GM18499 (cell line): ENCODE results near the gene VCP.

Source experiments
- ATAC-seq: cut with Tn5 transposase; IDR thresholded peaks from one replicate; pipeline ENCODE4 v1.9.1; 2021; ENCODE audit warnings: moderate number of reproducible peaks; ENCODE audit not compliant: insufficient read depth, unreplicated experiment

Gene VCP

DNA sequence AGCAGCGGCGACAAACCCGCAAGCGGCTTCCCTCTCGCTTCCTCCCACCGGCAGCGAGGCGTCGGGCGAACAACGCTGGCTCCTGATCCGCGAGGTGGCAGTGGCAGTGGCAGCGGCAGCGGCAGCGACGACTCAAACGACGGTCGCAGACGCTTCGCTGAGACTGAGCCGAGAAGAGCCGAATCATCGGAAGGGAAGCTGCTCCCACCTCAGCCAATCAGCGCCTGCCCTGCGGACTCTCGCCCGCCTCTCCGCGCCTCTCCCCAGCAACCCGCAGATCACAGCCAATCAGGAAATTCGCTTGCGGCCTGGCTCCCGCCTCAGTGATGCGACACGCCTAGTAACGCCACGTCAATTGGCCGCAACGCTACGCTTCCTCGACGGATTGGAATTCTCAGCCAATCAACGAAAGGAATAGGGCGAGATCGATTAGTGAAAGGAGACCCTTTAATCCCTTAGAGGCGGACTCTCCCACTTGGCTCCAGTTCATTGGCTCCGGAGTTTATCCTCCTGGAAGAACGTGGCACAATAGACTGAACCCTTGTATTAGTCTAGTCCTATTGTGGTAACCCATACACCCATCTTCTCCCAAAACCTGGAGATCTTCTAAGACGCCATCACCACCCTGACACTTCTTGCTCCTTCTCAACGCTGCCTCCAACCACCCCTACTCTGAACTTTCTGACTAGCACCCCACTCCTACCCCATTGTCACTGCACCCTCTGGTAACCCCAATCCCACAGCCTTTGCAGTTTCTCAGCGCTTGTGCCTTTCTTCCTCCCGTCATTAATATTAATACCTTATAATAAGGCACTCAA, at the start of gene VCP:
Gene VCP, minus strand, starts transcription at position 165 of the 818 bp plus-strand sequence. CDS start 272 bp downstream, outside the sequence.
- peak; percentile 89 for ATAC-seq

GRCh38 chr9:35116898-35117551, 44.6 kb upstream of the VCP start:
- peak; percentile 48 for ATAC-seq

- ATAC-seq: no peak
Measured at GRCh38 chr9:35116539-35116897, 44.1 kb upstream of the VCP start.

- peak; percentile 33 for ATAC-seq
Measured at GRCh38 chr9:35115680-35116538, 43.5 kb upstream of the VCP start, which contains the start of gene ATOSB. Gene ATOSB, minus strand, starts transcription at chr9:35115862. Its CDS starts 7,588 bp downstream, at chr9:35108274.

DNA sequence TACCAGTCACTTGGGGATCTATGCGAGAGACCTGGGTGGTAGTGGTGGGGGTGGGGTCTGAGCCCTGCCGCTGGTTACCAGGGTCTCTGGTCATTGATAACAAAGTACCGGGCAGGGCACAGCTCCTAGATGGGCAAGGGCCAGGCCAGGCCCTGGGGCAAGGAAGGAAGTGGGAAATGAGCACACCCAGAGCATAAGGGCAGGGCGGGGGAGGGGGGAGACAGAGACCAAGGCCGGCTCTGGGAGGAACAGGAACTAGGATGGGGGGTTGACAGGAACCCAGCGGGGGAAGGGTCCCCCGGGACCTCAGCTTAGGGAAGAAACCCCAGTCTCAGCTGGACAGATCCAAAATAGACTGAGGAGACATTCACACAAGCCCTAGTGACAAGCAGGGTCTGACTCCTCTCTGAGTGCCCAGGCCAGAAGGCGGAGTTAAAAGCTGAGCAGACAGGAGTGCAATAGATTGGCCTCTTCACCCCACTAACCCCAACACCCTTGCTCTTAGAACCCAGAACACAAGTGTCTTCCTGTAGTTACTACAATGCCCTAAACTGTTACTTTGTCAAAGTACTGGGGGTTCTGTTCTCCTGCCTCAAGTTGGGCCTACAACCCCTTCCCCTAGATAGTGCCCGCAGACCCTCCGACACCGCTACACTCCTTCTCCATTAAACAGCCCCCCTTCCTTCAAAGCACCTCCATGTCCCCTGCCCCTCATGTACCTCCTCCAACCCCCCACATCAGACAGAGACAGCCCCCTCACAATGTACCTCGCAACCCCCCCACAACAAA, 42.6 kb upstream of the VCP start:
- ATAC-seq: no peak

DNA sequence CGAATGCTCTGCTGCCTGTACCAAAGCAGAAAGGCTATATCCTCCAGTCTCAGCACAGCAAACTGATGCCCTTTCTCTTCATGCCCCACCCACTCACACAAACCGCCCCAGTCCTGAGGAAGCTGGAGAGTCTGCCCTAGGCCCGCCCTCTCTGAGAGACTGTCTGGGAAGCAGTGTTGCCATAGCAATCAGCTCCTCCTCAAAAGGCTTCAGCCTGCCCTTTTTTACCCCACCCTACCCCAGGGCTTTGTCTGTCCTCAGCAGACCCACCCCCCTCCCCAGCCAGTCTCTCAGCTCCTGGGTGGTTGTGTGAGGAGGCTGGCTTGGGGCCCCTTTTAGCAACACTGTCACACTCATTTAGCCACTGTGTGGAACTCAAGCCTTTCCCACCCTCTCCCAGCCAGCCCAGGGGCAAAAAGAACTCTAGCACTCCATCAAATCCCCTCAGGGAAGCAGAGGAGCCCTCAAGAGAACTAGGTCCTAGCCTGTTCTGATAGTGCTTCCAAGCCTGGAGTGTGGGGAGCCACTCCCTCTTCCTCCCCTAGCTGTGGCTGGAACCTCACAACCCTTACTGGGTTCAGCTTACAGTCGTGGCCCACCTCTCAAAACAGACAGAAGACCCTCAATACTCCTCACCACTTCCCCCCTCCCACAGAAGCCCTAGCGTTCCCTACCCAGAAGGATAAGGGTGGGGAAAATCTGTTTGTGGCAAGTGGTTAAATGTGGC, 41.9 kb upstream of the VCP start:
- no peak for ATAC-seq

DNA sequence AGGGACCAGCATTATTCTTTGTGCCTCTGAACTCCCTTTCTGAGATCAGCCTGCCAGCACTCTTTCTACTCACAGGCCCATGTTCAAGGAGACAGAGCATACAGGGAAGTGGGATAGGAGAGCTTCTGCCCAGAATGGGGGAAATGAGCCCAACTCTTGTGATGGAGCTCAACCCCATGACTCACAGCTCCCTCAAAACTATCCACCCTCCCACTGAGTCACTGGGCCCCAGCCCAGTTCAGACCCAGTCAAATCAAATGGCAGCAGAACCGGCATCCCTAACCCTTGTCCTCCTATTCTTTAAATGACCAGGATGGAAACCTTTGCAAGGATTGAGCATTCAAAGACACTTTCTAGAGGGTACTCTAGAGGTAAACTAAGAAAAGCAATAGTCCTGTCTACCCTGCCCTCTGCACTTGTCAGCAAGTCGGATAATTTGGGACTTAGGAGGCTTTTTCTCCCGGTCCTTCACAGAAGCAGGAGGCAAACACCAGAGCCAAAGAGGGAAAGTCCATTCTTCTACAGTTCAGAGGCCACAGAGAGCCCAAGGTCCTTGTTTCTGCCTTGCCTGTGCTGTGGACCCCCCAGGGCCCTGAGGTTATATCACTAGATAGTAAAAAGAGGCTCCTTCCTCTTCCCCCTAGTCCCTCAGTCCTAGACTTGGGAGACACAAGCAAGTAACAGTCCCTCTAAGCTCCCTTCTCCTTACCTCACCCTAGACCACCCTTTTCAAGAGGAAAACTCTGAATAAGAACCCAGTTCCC, 40.0 kb upstream of the VCP start:
- no peak for ATAC-seq

DNA sequence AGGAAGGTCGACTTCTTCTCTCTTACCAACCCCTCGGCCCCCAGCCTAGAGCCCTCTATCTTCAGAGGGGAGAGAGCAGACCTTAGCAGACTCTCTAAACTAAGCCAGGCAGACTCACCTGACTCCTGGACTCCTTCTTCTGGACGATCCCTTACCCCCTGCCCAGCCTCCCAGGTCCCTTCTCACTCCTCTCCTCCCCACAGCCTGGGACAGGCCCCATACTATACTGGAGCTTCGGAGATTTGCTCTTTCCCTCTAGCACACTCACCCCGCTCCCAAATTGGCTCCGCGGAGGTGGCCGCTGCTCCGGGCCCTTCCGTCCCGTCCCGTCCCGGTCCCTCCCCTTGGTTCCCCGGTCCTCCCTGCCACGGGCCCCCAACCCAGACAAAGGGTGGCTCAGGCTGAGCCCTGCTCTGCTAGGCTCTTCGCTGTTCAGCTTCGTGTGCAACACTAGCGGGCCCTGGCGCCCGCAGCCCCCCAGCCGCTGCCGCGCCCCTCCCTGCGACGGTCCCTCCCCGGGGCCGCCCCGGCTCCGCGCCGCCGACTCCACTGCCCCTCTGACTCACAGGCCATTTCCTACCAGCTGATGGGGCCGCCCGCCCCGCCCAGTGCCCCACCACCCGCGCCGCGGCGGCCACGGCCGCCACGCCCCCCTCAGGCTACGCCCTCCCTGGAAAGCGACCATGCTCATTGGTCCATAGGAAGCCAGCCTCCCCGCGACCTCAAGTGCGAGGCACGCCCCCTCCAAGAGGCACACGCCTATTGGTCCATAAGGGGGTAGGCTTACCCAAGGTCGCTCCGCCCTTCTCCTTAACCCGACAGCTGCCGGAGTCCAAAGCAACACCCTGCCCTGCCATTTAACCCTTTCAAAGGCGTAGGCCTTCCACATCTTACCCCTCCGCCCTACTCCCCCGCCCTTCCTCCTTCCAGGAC, 38.8 kb upstream of the VCP start:
- peak; percentile 58 for ATAC-seq

DNA sequence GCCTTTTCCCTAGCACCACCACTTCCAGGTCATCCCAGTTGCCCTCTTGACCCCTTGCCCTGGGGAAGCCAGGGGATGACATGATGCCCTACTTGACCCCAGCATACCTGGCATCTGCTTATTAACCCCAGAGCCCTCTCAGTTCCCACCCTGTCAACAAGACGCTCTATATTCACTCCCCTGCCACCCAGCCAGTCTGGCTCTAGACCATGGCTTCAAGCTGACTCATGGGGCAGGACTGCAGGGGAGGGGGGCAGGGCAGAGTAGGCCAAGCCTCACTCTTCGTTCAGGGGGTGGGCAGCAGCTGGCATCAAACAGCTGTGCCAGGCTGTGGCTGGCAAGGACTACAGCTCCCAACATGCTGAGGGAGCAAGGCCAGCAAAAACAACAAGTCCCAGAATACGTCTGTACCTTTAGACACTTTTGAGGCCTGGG, 37.9 kb upstream of the VCP start:
- ATAC-seq: no peak

GRCh38 chr9:35108946-35109575, 36.6 kb upstream of the VCP start:
- no peak for ATAC-seq

DNA sequence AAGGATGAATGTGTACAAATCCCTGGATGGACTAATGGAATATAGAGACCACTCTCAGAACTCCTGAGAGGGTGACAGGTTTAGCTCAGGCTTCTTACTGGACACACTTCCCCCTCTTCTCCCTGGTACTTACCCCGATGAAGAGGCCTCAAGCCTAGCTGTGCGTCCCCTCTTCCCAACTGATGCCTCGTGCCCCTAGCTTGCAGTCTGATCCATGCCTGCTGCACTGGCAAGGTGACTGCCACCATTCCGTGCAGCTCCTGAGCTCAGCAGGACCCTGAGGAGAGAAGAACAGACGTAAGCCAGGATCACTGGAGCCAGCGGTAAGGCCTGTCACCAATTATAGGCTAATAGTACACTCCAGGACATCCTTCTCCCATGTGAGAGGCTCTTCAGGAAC, 36.0 kb upstream of the VCP start:
- no peak for ATAC-seq

DNA sequence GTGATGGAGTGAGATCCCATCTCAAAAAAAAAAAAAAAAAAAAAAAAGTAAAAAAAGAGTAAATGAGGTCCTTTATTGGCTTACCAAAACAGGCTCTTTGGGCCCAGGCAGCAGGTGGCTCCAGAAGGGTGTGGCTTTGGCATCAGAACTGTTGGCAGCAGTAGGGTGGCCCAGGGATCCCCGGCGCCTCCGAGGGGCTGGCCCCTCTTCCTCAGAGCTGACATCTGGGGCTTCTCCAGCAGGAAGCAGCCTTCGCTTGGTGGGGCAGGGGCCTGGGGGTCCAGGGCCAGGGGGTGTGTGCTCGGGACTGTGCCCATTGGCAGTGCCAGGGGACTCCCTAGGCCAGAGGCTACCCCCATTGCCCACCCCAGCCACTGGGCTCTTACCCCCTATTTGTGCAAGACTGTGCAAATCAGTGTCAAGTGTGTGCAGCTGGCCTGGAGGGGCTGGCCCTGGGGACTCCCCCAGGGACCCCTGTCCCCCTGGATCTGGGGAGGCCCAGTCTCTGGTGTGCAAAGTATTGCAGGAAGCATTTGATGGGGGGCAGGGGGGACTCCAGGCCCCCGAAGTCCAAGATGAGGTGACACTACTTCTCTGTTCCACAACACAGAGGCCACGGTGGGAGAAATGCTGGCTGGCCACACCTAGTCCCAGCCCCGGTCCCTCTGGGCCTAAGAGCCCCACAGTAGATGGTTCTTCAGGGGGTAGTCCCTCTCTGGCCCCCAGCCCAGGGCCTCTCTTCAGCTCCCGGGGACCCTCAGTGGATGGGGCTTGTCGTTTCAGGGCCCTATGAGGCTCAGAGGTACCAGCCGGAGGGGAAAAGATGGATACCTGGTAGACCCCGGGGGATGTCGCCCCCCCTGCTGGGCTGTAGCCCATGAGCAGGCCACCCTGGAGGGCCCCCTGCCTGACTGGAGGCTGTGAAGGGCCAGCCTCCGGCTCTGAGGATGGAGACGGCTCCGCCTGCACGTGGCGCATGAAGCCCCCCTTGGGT, 35.2 kb upstream of the VCP start:
- no peak for ATAC-seq

GRCh38 chr9:35106343-35106730, 33.9 kb upstream of the VCP start:
- no peak for ATAC-seq

GRCh38 chr9:35105571-35106342, 33.3 kb upstream of the VCP start:
- ATAC-seq: no peak

DNA sequence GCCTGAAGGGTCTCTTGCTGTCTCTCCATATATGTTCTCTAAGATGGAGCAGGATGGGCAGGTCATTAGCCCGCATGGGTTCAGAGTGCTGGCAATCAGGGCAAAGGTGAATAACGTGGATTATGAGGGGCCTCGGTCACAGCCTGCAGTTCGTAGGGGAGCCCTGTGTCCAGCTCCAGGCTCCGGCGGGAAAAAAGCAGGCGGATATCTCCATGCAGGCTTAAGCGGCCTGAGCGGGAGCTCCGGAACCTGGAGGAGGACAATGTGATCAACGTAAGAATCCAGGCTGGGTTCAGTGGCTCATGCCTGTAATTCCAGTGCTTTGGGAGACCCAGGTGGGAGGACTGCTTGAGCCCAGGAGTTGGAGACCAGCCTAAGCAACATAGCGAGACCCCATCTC, 32.7 kb upstream of the VCP start:
- ATAC-seq: no peak
